ENCODE data around the gene AKT1. TPM values are rescaled to one million over a fixed set of nuclear protein-coding genes. Genes with fewer than 3 reads are reported as not detected.
"Not testable (repeated sequence)": the region's sequence is repeated elsewhere in the genome, so short reads cannot be mapped to it uniquely, and the experiment has no call there.

The AKT1 gene
- polyA plus RNA-seq, 1 donor, result 223 TPM

GRCh38 chr14:104734991-104735779 is 60.4 kb downstream of the AKT1 start:
- no peak for DNase-seq

GRCh38 chr14:104734601-104734990 is 61.0 kb downstream of the AKT1 start:
- DNase-seq, result no peak

GRCh38 chr14:104734051-104734587 is 61.4 kb downstream of the AKT1 start:
- DNase-seq, result no peak

GRCh38 chr14:104732931-104733681 is 62.4 kb downstream of the AKT1 start:
- DNase-seq, result no peak

GRCh38 chr14:104732355-104732804 is 63.2 kb downstream of the AKT1 start:
- DNase-seq, result no peak

- no peak for DNase-seq
Observed at GRCh38 chr14:104731320-104732294, 63.9 kb downstream of the AKT1 start.

- no peak for DNase-seq
Observed at GRCh38 chr14:104730487-104730886, 65.1 kb downstream of the AKT1 start.

- DNase-seq, result no peak
Observed at GRCh38 chr14:104729835-104730181, 65.7 kb downstream of the AKT1 start.

GRCh38 chr14:104729176-104729834 is 66.2 kb downstream of the AKT1 start:
- DNase-seq, result not testable (repeated sequence)

- no peak for DNase-seq
Observed at GRCh38 chr14:104728631-104729030, 66.9 kb downstream of the AKT1 start.

- DNase-seq, result no peak
Observed at GRCh38 chr14:104726600-104727451, 68.7 kb downstream of the AKT1 start.

- DNase-seq, result no peak
Observed at GRCh38 chr14:104725772-104726548, 69.6 kb downstream of the AKT1 start.

GRCh38 chr14:104724981-104725771 is 70.4 kb downstream of the AKT1 start:
- peak; percentile 80 for DNase-seq

GRCh38 chr14:104724407-104724980 is 71.1 kb downstream of the AKT1 start:
- DNase-seq, result no peak

- DNase-seq, result peak; percentile 51
Observed at GRCh38 chr14:104723651-104724406, 71.7 kb downstream of the AKT1 start, which contains the start of gene ADSS1. ADSS1 (plus strand) TSS chr14:104724229; CDS start chr14:104724271, 42 bp downstream.

GRCh38 chr14:104722938-104723650 is 72.5 kb downstream of the AKT1 start:
- DNase-seq, result no peak
